Measurements from ENCODE around the gene EML3.

DNA sequence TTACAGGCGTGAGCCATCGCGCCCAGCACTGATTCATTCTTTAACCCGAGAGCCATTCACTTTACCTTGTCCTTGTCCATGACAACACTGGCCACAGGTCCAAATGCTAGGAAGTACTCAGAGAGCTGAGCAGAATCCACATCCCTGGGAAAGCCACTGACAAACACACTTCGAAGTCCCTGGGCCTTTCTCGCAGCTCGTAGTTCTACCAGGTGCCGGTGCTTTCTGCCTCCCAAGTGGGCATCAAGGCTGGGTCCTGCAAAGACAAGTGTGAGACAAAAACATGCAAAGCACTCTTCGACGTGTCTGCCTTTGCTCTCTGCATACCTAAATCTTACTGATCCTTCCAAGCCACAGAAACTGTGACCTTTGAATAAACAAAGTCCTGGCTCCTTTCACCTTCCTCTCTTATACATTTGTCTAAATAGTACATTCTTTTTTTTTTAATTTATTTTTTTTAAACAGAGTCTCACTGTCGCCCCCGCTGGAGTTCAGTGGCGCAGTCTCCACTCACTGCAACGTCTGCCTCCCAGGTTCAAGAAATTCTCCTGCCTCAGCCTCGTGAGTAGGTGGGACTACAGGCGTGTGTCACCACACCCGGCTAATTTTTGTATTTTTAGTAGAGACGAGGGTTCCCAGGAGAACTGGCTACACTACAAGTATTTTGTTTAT lies 23.5 kb downstream of the EML3 start:
- no peak for TF ChIP-seq POLR2A (IDR thresholded peaks at IDR 0.05)
- TF ChIP-seq, protein P1, sequence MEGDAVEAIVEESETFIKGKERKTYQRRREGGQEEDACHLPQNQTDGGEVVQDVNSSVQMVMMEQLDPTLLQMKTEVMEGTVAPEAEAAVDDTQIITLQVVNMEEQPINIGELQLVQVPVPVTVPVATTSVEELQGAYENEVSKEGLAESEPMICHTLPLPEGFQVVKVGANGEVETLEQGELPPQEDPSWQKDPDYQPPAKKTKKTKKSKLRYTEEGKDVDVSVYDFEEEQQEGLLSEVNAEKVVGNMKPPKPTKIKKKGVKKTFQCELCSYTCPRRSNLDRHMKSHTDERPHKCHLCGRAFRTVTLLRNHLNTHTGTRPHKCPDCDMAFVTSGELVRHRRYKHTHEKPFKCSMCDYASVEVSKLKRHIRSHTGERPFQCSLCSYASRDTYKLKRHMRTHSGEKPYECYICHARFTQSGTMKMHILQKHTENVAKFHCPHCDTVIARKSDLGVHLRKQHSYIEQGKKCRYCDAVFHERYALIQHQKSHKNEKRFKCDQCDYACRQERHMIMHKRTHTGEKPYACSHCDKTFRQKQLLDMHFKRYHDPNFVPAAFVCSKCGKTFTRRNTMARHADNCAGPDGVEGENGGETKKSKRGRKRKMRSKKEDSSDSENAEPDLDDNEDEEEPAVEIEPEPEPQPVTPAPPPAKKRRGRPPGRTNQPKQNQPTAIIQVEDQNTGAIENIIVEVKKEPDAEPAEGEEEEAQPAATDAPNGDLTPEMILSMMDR (IDR thresholded peaks at IDR 0.05), result no peak
- TF ChIP-seq EP300 (IDR thresholded peaks at IDR 0.05), result no peak

All from ovary (tissue), 3 donors.